Activated CD8-positive, alpha-beta memory T cell treated with anti-CD3 and anti-CD28 coated beads for 24 hours (primary cell): ENCODE results near the gene RCL1.

Experiments used
- DNase-seq: peaks from one replicate; pipeline ENCODE4 v3.0.0-alpha.2; 2020

RCL1 gene

DNA sequence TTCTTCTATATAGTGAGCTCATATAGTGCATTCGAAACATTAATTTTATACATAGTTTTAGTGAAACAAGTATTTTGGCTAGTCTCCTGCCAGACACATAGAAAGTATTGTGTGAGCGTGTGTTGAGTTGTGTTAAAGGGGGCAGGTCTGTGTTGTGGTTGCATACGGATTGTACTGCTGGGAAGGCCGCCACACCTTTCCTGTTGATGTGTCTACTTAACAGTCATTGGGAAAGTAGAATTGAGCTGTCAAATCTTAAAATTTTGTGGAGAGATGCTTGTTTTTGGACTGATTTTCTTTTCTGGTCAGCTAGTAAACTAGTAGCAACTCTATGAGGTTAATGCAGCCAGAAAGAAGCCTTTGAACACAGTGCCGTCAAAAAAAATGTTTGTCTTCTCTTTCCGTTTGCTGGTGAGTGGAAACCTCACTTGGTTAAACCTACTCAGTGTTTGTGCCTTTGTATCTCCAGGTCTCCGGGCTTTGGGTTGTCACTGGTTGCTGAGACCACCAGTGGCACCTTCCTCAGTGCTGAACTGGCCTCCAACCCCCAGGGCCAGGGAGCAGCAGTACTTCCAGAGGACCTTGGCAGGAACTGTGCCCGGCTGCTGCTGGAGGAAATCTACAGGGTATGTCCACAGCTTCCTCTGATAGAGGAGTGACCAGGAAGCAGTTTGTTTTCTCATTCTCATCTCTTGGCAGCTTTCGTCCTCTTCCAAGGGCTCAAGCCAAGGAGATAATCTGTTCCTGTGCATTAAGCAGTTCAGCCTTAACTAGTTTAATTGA is 51.5 kb downstream of the RCL1 start:
- DNase-seq, result no peak

DNA sequence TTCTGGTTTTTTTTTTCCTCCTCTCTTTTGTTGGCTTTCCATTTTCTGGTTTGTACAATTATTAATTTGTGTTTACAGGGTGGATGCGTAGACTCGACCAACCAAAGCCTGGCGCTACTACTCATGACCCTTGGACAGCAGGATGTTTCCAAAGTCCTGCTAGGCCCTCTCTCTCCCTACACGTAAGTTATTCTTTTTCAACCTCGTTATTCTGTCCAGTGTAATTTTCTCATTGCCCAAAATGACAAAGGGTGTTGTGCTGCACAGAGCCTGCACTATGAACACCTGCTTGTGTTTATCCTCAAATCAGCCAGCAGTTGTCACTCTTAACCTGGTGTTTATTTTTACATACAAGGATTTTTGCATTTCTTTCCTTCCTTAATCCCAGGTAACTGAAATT is 56.6 kb downstream of the RCL1 start:
- no peak for DNase-seq

DNA sequence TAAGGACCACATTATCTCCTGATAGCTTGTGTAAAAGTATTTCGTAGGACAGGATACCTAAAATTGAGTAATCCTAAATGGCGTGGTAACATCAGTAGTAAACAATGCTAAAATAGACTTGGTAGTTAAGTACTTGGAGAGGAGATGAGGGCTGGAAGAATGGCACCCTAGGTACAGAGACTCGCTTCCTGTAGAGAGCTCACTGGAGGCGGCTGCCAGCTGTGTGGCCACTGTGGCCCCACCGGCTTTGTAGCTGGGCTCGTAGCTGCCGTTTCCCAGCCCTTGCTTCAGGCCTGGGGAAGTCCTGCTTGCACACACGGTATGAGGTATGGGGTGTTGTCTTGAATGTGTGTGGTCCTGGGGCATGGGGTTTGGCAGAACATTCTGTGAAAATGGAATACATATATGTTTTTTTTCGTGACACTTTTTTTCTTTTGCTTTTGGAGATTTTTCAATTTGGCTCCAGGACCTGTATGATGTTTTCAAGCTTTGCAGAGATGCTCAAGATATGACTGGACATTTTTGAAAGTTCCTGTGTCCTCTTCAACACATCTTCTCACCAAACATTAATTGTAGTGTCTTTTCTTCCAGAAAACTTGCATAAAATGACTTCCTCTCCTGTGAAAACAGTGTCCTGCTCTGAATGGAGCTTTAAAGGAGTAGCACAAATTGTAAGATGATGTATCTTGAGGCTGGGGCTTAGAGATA is 58.0 kb downstream of the RCL1 start:
- no peak for DNase-seq

GRCh38 chr9:4852419-4852818 is 59.7 kb downstream of the RCL1 start:
- DNase-seq, result no peak

DNA sequence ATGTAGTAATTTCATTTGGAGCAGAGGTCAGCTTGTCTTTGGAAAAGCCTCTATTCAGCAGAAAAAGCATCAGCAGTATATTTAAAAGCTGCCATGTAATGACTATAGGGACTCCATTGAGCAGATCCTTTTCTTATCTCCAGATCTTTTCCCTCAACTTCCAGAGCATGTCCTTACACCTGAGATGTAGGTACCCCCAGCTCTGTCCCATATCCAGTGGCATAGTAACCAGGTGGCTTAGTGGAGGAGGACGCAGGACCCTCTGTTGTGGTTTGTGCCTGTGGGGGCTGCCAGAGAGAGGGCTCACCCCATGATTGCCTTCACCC is 61.5 kb downstream of the RCL1 start:
- no peak for DNase-seq

DNA sequence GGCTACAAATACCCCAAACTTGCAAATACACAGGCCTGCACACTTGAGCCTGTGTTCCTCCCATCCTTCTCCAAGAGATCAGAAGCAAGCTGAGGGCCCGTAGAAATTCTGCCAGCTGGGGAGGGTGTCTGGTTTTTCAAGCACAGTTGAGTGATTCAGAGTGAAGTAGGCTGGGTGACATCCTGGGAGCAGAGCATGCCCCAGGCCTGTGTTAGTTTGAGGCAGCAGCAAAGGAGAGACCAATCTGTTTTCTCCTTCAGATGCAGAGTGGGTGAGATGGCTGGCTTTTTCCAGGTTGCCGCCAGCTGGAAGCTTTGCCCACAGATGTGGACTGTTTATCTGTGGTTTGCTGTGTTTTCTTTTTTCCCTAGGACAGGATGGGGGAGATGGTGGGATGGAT is 63.1 kb downstream of the RCL1 start:
- DNase-seq, result no peak

DNA sequence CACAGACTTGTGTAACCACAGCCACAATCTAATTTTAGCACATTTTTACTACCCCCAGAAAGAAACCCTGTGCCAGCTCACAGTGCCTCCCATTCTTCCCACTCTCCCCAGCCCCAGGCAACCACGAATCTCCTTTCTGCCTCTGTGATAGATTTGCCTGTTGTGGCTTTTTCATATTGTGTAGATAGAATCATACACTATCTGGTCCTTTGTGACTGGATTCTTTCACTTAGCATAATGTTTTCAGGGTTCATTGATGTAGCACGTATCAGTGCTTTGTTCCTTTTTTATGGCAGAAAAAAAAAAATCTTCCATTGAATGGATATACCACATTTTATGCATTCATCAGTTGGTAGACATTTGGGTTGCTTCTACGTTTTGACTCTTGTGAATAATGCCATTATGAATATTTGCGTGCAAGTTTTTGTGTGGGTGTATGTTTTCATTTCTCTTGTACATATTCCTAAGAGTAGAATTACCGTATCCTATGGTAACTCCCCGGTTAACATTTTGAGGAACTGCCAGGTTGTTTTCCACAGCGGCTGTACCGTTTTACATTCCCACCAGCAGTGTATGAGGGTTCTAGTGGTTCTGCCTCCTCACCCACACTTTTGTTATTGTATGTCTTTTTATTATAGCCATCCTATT is 64.5 kb downstream of the RCL1 start:
- no peak for DNase-seq

DNA sequence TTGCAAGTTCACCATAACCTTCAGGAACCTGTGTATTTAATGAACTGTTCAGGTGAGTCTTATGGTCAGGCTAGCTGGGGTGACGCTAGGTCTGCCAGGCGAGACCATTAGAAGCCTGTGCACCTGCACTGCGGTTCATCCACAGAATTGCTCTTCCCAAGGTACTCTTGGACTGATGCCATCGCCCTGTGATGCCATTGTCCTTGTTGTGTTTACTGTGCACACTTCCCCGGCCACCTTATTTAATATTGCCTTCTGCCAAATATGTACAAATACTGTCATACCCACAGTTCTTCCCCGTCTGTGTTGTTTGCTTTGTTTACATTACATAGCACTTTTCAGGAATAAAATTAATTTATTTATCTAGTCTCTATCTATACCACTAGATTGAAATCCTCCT is 66.3 kb downstream of the RCL1 start:
- no peak for DNase-seq

- DNase-seq, result no peak
Observed at GRCh38 chr9:4860383-4860782, 67.6 kb downstream of the RCL1 start.

DNA sequence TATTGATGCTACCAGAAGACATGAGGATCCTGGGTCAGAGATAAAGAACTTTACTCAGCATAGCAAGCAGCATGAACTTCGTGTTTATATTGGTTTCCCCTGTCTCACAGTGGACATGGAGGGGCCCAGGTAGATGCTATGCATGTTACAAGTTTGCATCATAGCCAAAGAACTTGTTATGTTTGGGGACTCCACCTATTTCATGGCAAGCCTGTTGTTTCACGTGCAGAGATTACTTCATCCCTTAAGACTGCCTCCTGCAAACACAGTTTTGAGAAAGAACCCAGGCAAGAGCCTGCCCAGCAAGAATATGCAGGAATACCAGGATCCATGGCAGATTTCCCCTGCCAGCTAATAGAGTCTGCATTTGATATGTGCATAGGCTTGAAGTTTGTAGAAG is 68.4 kb downstream of the RCL1 start:
- DNase-seq, result no peak

GRCh38 chr9:4861736-4862451 is 69.2 kb downstream of the RCL1 start:
- DNase-seq, result no peak

DNA sequence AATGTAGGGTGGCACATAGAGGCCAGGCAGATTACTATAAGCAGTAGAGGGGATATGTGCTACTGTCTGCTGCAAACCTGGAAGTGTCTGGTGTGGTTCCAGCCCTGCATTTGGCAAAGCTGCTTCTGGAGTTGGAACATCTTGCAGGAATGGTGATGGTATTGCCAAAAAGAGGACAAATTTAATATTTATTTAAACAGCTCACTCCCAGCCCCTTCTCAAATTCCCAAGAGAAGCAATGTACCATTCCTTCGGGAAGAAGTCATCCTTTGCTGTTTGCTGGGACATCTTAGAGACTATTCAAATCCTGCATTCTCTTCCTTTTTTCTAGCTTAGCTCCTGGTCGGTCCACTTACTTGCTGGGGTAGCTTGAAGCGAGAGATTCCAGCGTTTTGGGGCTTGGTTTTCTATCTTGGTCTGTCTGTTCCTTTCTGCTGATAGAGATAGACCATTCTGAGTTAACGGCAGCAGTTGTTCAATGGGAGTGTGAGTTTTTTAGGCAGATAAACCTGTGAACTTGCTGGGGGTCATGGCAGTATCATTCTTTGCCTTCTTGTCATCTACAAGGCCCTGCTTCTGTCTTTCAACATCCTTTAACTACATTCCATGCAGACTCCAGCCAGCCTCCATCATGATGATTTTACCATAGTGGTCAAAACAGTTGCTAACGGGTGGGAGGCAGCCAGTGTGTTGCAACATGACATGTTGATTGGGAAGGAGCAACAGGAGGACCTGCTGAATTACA is 69.9 kb downstream of the RCL1 start:
- DNase-seq, result no peak

- no peak for DNase-seq
Observed at GRCh38 chr9:4864234-4864661, 71.5 kb downstream of the RCL1 start.

DNA sequence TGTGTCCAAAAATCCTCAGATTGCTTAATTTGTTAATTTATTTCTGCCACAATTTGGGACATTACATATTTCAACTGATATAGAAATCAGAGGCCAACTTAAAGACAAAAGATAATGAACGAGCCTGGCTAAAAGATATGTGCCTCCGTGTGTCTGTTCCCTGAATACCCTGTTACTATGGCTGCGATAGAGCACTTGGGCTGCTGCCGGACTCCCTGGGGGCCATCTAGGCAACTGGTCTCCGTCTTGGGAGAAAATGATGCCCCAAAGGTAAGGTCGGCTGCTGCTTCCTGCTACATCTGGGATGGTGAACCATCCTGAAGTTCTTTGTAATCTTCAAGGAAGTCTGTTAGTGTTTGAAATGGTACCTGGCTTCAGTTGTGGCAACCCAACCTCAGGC is 72.0 kb downstream of the RCL1 start:
- no peak for DNase-seq

GRCh38 chr9:4865681-4866080 is 72.9 kb downstream of the RCL1 start:
- DNase-seq, result no peak

DNA sequence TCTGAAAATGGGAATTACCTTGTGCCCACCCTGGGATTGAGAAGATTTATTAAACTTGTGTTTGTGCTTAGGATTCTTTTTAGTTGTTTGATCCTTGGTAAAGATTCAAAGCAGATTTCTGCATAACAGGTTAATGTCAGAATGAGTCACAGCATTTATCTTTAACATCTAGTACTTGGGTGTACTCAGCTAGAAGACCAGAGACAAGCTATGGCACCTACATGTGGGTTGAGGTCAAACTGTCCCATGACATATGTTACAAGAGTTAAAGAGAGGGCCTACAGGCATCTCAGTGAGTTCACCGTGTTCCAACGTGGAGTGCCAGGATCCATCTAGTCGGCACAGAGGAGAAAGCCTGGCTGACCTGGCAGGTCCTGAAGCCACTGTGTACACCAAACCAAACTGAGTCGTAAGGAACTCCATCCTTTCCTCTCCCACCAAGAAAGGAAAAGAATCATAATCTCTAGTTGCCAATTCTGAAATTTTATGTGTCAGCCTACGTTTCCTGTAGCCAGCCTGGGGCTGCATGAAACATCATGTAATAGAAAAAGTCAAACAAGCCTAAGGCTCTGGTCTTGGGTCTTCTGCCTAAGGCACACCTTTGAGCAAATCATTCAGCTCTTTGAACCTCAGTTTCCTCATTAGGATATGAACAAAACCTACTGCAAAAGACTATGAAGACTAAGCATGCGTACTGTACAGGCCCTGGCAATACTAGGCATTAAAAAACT is 73.7 kb downstream of the RCL1 start:
- DNase-seq, result no peak

- DNase-seq, result no peak
Observed at GRCh38 chr9:4873066-4873465, 80.3 kb downstream of the RCL1 start.

DNA sequence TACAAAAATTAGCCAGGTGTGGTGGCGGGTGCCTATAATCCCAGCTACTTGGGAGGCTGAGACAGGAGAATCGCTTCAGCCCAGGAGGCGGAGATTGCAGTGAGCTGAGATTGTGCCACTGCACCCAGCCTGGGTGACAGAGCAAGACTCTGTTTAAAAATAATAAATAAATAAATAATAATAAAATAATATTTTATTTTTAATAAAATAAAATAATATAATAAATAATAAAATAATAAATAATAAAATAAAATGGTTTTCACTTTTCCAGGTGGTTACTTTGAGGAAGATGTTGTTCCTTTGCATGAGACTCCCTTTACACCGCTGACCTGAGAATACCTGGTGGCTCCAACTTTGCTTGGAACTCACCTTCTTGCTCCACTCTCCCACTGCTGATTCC is 82.8 kb downstream of the RCL1 start:
- no peak for DNase-seq

DNA sequence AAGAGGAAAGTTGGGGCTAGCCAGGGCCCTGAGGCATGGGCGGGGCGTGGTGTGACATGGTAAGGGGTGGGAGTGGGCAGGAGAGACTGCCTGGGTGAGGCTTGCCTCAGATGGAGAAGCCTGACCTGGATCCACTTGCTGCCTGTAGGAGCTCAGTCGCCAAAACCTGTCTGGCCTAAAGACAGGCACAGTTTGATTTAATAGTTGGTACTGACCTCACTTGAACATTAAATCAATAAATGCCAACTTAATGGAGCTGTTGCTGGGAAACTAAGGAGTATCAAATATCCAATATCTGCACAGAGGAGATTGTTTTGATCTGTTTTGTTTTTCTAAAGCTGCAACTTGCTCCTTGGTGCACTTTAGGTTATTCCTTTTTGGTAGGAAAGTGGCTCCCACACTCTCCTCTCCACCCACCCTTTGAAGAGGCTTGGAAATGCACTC is 86.4 kb downstream of the RCL1 start:
- no peak for DNase-seq

GRCh38 chr9:4883326-4883873 is 90.7 kb downstream of the RCL1 start:
- DNase-seq, result no peak

DNA sequence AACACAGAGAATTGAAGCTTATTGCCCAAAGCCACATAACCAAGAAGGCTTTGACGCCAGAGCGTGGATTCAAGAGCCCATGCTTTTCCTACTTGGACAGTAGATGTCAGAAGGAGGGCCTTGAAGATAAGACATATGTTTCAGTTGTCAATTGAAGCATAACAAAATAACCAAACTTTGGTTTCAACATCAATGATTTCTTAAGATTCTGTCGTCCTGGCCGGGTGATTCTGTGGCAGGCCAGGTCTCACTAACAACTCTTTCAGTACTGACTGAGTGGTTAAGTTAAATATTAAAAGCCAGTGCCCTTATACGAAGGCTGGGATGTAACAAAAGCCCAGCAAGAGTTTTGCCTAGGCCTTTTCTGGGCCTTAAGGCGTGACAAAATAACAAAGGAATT is 94.0 kb downstream of the RCL1 start:
- no peak for DNase-seq

GRCh38 chr9:4887556-4887955 is 94.8 kb downstream of the RCL1 start:
- no peak for DNase-seq
